Endothelial cell of umbilical vein (primary cell): ENCODE measurements around the gene IQCH.

Source experiments
- CTCF ChIP-seq, 2 donors: IDR thresholded peaks; 1 replicate in 1 of 2; 2 replicates in 1 of 2; pipeline ENCODE4 v1.5.1; 2011; ENCODE audit warnings: low read length in 2 of 2, mild to moderate bottlenecking in 2 of 2, moderate library complexity in 2 of 2, control low read depth in 1 of 2, inconsistent platforms in 1 of 2, low read depth in 1 of 2; ENCODE audit not compliant: insufficient read depth in 1 of 2; ENCODE audit errors: extremely low read depth in 1 of 2
- EZH2 ChIP-seq: IDR thresholded peaks from 2 replicates; pipeline ENCODE4 v1.6.1; 2012; ENCODE audit warnings: borderline replicate concordance, low read depth, mild to moderate bottlenecking, moderate library complexity, low read length, inconsistent platforms; ENCODE audit not compliant: severe bottlenecking
- MAX ChIP-seq: IDR thresholded peaks from 2 replicates; pipeline ENCODE4 v1.6.1; 2011; ENCODE audit not compliant: insufficient read depth, insufficient read length
- MYC ChIP-seq: IDR thresholded peaks from one replicate; pipeline ENCODE4 v1.6.1; 2011; ENCODE audit warnings: mild to moderate bottlenecking, low read depth, low read length
- POLR2AphosphoS5 ChIP-seq: IDR thresholded peaks from 2 replicates; pipeline ENCODE4 v1.6.1; 2012; ENCODE audit warnings: low read depth, mild to moderate bottlenecking, control low read depth, low read length, moderate library complexity; ENCODE audit not compliant: insufficient read depth

- no peak for TF ChIP-seq CTCF (IDR thresholded peaks at IDR 0.05; ENCODE audit: extremely low read depth in 1 of 2, insufficient read depth in 1 of 2, low read depth in 1 of 2, low read length in 2 of 2)
- no peak for TF ChIP-seq EZH2
- no peak for TF ChIP-seq MYC
- TF ChIP-seq POLR2AphosphoS5: no peak
- TF ChIP-seq MAX: no peak
Observed at GRCh38 chr15:67405208-67406191, 150.9 kb downstream of the IQCH start.
